Right lobe of liver (tissue), 4 donors: ENCODE results near the gene RPL13A.

ENCODE experiments used
- CTCF ChIP-seq, 4 donors: fragments of 200-600 bp in 3 of 4; fragments of 450-650 bp in 1 of 4; IDR thresholded peaks; one replicate each; pipeline versions ENCODE4 v1.5.1 to v1.8.0; 2016 to 2022; ENCODE audit warnings: antibody characterized with exemption in 4 of 4, mild to moderate bottlenecking in 2 of 4
- POLR2A ChIP-seq: fragments of 450-650 bp; IDR thresholded peaks from one replicate; pipeline ENCODE4 v1.6.1; 2017; ENCODE audit warnings: antibody characterized with exemption, mild to moderate bottlenecking
- donor health status: DM: no; HTN: no; CAD: no.
- donor health status: DM: no; HTN: no; CAD: no.
- donor health status: DM: no; HTN: yes; CAD: no.

- TF ChIP-seq POLR2A, result no peak
- TF ChIP-seq CTCF (IDR thresholded peaks at IDR 0.05), result no peak
Observed at GRCh38 chr19:49490287-49491029, 3.0 kb downstream of the RPL13A start.
